Right ventricle myocardium superior (tissue), 1 donor: ENCODE results near the gene KCNMB4. TPM values are rescaled to one million over a fixed set of nuclear protein-coding genes. Genes with fewer than 3 reads are reported as not detected.

Experiments used
- ATAC-seq: fragments of 200-7000 bp; cut with Tn5 transposase; one replicate; pipeline ENCODE4 v1.9.1; 2020; ENCODE audit warnings: mild to moderate bottlenecking; ENCODE audit not compliant: poor library complexity
- DNase-seq: peaks from one replicate; pipeline ENCODE4 v3.0.0-alpha.2; 2020
- intact Hi-C: fragments of 100-400 bp; cut with DNase I; formaldehyde crosslinking; loops from one replicate; pipeline ENCODE4 v1.11.2; 2022
- long read RNA-seq: library from polyadenylated mRNA; unstranded; transcript quantifications from one replicate; pipeline ENCODE4 v2.0.0, GENCODE V29; 2021
- total RNA-seq: library from RNA; stranded (reverse); fragmentation: NEBNext Ultra II Directional; extraction: Animal tissue kit (Norgen Biotek cat#: 25700); gene quantifications from one replicate; pipeline ENCODE4 v1.2.1, GENCODE V29; 2021
- donor health status: DM: no; HTN: yes; CAD: no; lungs with severe emphysema.

Gene KCNMB4
- total RNA-seq = 1.2 TPM
- long read RNA-seq, full-length matches to known transcripts = 6 of 7 reads
- long read RNA-seq, partial matches to known transcripts = 0 of 7 reads
- long read RNA-seq, other reads (novel, unspliced or antisense) = 1 of 7 reads

- peak; percentile 79 for DNase-seq
- intact Hi-C loops = no loop called here
- ATAC-seq = peak; percentile 88
These were observed at the start of gene KCNMB4 for GRCh38 chr12:70365648-70366518. TSS of gene KCNMB4 (plus strand) at chr12:70366290. CDS start at chr12:70366735, 445 bp downstream.

GRCh38 chr12:70317781-70318180 lies 48.3 kb upstream of the KCNMB4 start:
- ATAC-seq = peak; percentile 27
- intact Hi-C loops = no loop called here
- no peak for DNase-seq

- intact Hi-C loops = no loop called here
- DNase-seq = no peak
- no peak for ATAC-seq
These were observed 46.5 kb upstream of the KCNMB4 start for GRCh38 chr12:70319605-70320004.

- DNase-seq (no peak), ATAC-seq (no peak)
- intact Hi-C loops = no loop called here
These were observed 44.9 kb upstream of the KCNMB4 start for GRCh38 chr12:70321191-70321590.

- DNase-seq (no peak), ATAC-seq (no peak)
- intact Hi-C loops = no loop called here
These were observed 38.5 kb upstream of the KCNMB4 start for GRCh38 chr12:70327541-70327940.

- DNase-seq = no peak
- intact Hi-C loops = no loop called here
- ATAC-seq = no peak
These were observed 36.4 kb upstream of the KCNMB4 start for GRCh38 chr12:70329728-70330127.

GRCh38 chr12:70330158-70330557 lies 35.9 kb upstream of the KCNMB4 start:
- intact Hi-C loops = no loop called here
- ATAC-seq (no peak), DNase-seq (no peak)

GRCh38 chr12:70332236-70332635 lies 33.9 kb upstream of the KCNMB4 start:
- intact Hi-C loops = no loop called here
- DNase-seq (no peak), ATAC-seq (no peak)

- ATAC-seq (no peak), DNase-seq (no peak)
- intact Hi-C loops = no loop called here
These were observed 31.3 kb upstream of the KCNMB4 start for GRCh38 chr12:70334742-70335141.

GRCh38 chr12:70338531-70338930 lies 27.6 kb upstream of the KCNMB4 start:
- intact Hi-C loops = no loop called here

GRCh38 chr12:70351076-70351475 lies 15.0 kb upstream of the KCNMB4 start:
- intact Hi-C loops = no loop called here
- no peak for ATAC-seq
- no peak for DNase-seq

More at GRCh38 chr12:70338531-70338930, 27.6 kb upstream of the KCNMB4 start:
- no peak for ATAC-seq
- DNase-seq = no peak

- DNase-seq = no peak
- ATAC-seq = peak; percentile 49
- intact Hi-C loops = no loop called here
These were observed 12.1 kb upstream of the KCNMB4 start for GRCh38 chr12:70353780-70354660.

- ATAC-seq = peak; percentile 57
- DNase-seq = no peak
- intact Hi-C loops = no loop called here
These were observed 11.3 kb upstream of the KCNMB4 start for GRCh38 chr12:70354787-70355186.

- DNase-seq (no peak), ATAC-seq (no peak)
- intact Hi-C loops = no loop called here
These were observed 10.1 kb upstream of the KCNMB4 start for GRCh38 chr12:70355972-70356371.

GRCh38 chr12:70359458-70360197 lies 6.5 kb upstream of the KCNMB4 start:
- ATAC-seq = no peak
- intact Hi-C loops = no loop called here
- DNase-seq = no peak

GRCh38 chr12:70360218-70360617 lies 5.9 kb upstream of the KCNMB4 start:
- no peak for DNase-seq
- no peak for ATAC-seq
- intact Hi-C loops = no loop called here

- intact Hi-C loops = no loop called here
- no peak for ATAC-seq
- no peak for DNase-seq
These were observed 1.2 kb upstream of the KCNMB4 start for GRCh38 chr12:70364695-70365397.

GRCh38 chr12:70365398-70365647 lies 767 bp upstream of the KCNMB4 start:
- intact Hi-C loops = no loop called here
- DNase-seq (no peak), ATAC-seq (no peak)
